K562 (cell line): ENCODE measurements around the gene CPXCR1. TPM values are rescaled to one million over a fixed set of nuclear protein-coding genes. Genes with fewer than 3 reads are reported as not detected.

ENCODE experiments used
- ATAC-seq: fragments of 200-7000 bp; cut with Tn5 transposase; 3 replicates; pipeline ENCODE4 v1.9.1; 2020; ENCODE audit warnings: moderate library complexity
- BruUV-seq: library from RNA; stranded (reverse); fragments of 400-500 nt; replicated peaks from 2 replicates; lab custom pipeline; 2021; lab: Mats Ljungman, UMichigan
- CTCF ChIA-PET: fragments of 300-600 bp; formaldehyde crosslinking; extraction: SDS; loops from one replicate; lab custom pipeline; 2021; ENCODE audit warnings: low intra/inter-chr PET ratio; lab: Yijun Ruan, JAX
- POLR2A ChIA-PET: fragments of 300-600, 350-650 bp; sonication (Branson Sonifier 250); formaldehyde crosslinking; extraction: SDS; loops from one replicate; lab custom pipeline; 2021; ENCODE audit warnings: antibody characterized with exemption, inconsistent platforms; lab: Yijun Ruan, JAX
- DNase-seq, 4 experiments: peaks; one replicate each; pipeline versions ENCODE4 v3.0.0 to v3.0.0-alpha.2; 2011 to 2018; ENCODE audit warnings: low spot score in 3 of 4, mixed read lengths in 3 of 4; ENCODE audit errors: extremely low read depth in 1 of 4
- FAIRE-seq: peaks from 2 replicates; lab custom pipeline; 2011; peaks lifted over from hg19 to GRCh38; lab: Jason Lieb, UNC
- H2AFZ ChIP-seq: 2 replicates; pipeline ENCODE4 v1.6.0; 2011; ENCODE audit warnings: low read depth, low read length, control low read depth, inconsistent platforms
- H3K27ac ChIP-seq: fragments of 200-600 bp; 3 replicates; pipeline ENCODE4 v1.8.0; 2011; ENCODE audit warnings: low read depth, mild to moderate bottlenecking, control low read depth, inconsistent platforms, low read length, moderate library complexity, mixed read lengths; ENCODE audit errors: extremely low read depth
- H3K27me3 ChIP-seq, 2 experiments: fragments of 300-600 bp in 1 of 2; 2 replicates in 1 of 2; 3 replicates in 1 of 2; pipeline versions ENCODE4 v1.6.0 to v1.8.0; 2011; ENCODE audit warnings: inconsistent platforms in 2 of 2, low read length in 2 of 2, mild to moderate bottlenecking in 1 of 2, mixed read lengths in 1 of 2, moderate library complexity in 1 of 2; ENCODE audit not compliant: control insufficient read depth in 2 of 2, insufficient read depth in 2 of 2
- H3K36me3 ChIP-seq: fragments of 300-600 bp; 3 replicates; pipeline ENCODE4 v1.8.0; 2011; ENCODE audit warnings: mild to moderate bottlenecking, low read length, inconsistent platforms; ENCODE audit not compliant: control insufficient read depth, insufficient read depth
- H3K4me1 ChIP-seq, 2 experiments: fragments of 200-600 bp in 1 of 2; replicated peaks in 1 of 2; 2 replicates in 1 of 2; 3 replicates in 1 of 2; pipeline versions ENCODE4 v1.5.1 to v1.8.0; 2011; ENCODE audit warnings: inconsistent platforms in 2 of 2, low read length in 2 of 2, mild to moderate bottlenecking in 1 of 2, mixed read lengths in 1 of 2, moderate library complexity in 1 of 2; ENCODE audit not compliant: control insufficient read depth in 2 of 2, insufficient read depth in 2 of 2
- H3K4me2 ChIP-seq: 2 replicates; pipeline ENCODE4 v1.6.1; 2011; ENCODE audit warnings: low read length, control low read depth, inconsistent platforms, mixed read lengths; ENCODE audit not compliant: insufficient read depth
- H3K4me3 ChIP-seq: fragments of 200-600 bp; sonication (generic), shearing (Covaris generic); 2 replicates; pipeline ENCODE4 v1.5.1; 2016; ENCODE audit warnings: control low read depth, inconsistent platforms
- H3K79me2 ChIP-seq: fragments of 200-600 bp; 3 replicates; pipeline ENCODE4 v1.8.0; 2011; ENCODE audit warnings: low read length, inconsistent platforms; ENCODE audit not compliant: control insufficient read depth, insufficient read depth
- H3K9ac ChIP-seq, 2 experiments: 2 replicates each; pipeline versions ENCODE4 v1.6.0 to v1.6.1; 2011; ENCODE audit warnings: low read depth in 2 of 2, low read length in 2 of 2, control low read depth in 1 of 2, inconsistent platforms in 1 of 2, mild to moderate bottlenecking in 1 of 2, mixed read lengths in 1 of 2; ENCODE audit not compliant: insufficient read depth in 1 of 2
- H3K9me1 ChIP-seq: one replicate; pipeline ENCODE4 v1.6.0; 2011; ENCODE audit warnings: inconsistent platforms, mild to moderate bottlenecking, low read length, moderate library complexity; ENCODE audit not compliant: control insufficient read depth, insufficient read depth
- H3K9me3 ChIP-seq: replicated peaks from 2 replicates; pipeline ENCODE4 v1.5.1; 2011; ENCODE audit warnings: low read depth, low read length, inconsistent platforms; ENCODE audit not compliant: control insufficient read depth, insufficient read depth
- H4K20me1 ChIP-seq: replicated peaks from 2 replicates; pipeline ENCODE4 v1.6.1; 2011; ENCODE audit warnings: low read length, inconsistent platforms, mixed read lengths; ENCODE audit not compliant: control insufficient read depth, insufficient read depth
- CC2D1A ChIP-seq: fragments of 450-650 bp; IDR thresholded peaks from 2 replicates; pipeline ENCODE4 v1.6.1; 2017; ENCODE audit warnings: mild to moderate bottlenecking
- DNMT1 ChIP-seq: fragments of 450-650 bp; IDR thresholded peaks from 2 replicates; pipeline ENCODE4 v1.6.1; 2016; ENCODE audit warnings: antibody characterized with exemption, mild to moderate bottlenecking
- E2F8 ChIP-seq: fragments of 450-650 bp; IDR thresholded peaks from 2 replicates; pipeline ENCODE4 v1.7.1; 2018; ENCODE audit warnings: mild to moderate bottlenecking, low read depth; ENCODE audit not compliant: partially characterized antibody
- EZH2 ChIP-seq: IDR thresholded peaks from 2 replicates; pipeline ENCODE4 v1.6.1; 2012; ENCODE audit warnings: low read depth, mild to moderate bottlenecking, inconsistent platforms, low read length, borderline replicate concordance
- MEF2A ChIP-seq: IDR thresholded peaks from 2 replicates; pipeline ENCODE4 v1.6.1; 2011; ENCODE audit warnings: low read depth, mild to moderate bottlenecking, low read length, moderate library complexity; ENCODE audit not compliant: control insufficient read depth
- MTA3 ChIP-seq: fragments of 450-650 bp; formaldehyde crosslinking; IDR thresholded peaks from 2 replicates; pipeline ENCODE4 v1.6.1; 2017; ENCODE audit warnings: mild to moderate bottlenecking, borderline replicate concordance
- PHB2 ChIP-seq: fragments of 450-650 bp; IDR thresholded peaks from 2 replicates; pipeline ENCODE4 v1.6.1; 2017; ENCODE audit warnings: low read depth
- TARDBP ChIP-seq: fragments of 450-650 bp; IDR thresholded peaks from 2 replicates; pipeline ENCODE4 v1.6.1; 2016
- ZBTB2 ChIP-seq: fragments of 450-650 bp; IDR thresholded peaks from 2 replicates; pipeline ENCODE4 v1.6.1; 2016; ENCODE audit warnings: antibody characterized with exemption
- ZBTB8A ChIP-seq: fragments of 450-650 bp; IDR thresholded peaks from 2 replicates; pipeline ENCODE4 v1.6.1; 2018; ENCODE audit warnings: mild to moderate bottlenecking, moderate library complexity; ENCODE audit not compliant: partially characterized antibody
- ZNF316 ChIP-seq: fragments of 450-650 bp; IDR thresholded peaks from 2 replicates; pipeline ENCODE4 v1.6.1; 2016
- ZNF445 ChIP-seq: fragments of 250-450 bp; sonication (Bioruptor Pico); IDR thresholded peaks from 2 replicates; pipeline ENCODE4 v1.4.0; 2020; ENCODE audit warnings: low read depth, mild to moderate bottlenecking, moderate library complexity
- WGBS: fragments of 100-300 bp; shearing (Covaris generic); methylation state at CpG from one replicate; pipeline ENCODE4 v1.1.6; 2016; ENCODE audit warnings: low coverage, mixed read lengths; ENCODE audit not compliant: insufficient coverage; ENCODE audit errors: missing lambda C conversion rate; 5-methylcytosine and 5-hydroxymethylcytosine counted together
- in situ Hi-C: fragments of 300-500 bp; cut with MboI; formaldehyde crosslinking; loops from 4 replicates; pipeline ENCODE4 v1.15.0; 2018; ENCODE audit warnings: inconsistent platforms, mixed read lengths
- intact Hi-C: fragments of 100-400 bp; cut with micrococcal nuclease; formaldehyde crosslinking; loops from 2 replicates; pipeline ENCODE4 v1.14.2; 2022
- polyA plus RNA-seq, 8 experiments: library from polyadenylated mRNA; depleted of rRNA in 4 of 8; stranded (reverse) in 5 of 8; unstranded in 3 of 8; fragments of >200 nt; fragmentation: Nextera tagmentation in 2 of 8; fragmentation: Illumina TruSeq in 1 of 8; extraction: Ambion mirVana in 2 of 8; extraction: Trizol in 1 of 8; gene quantifications; 2 replicates each; pipeline versions ENCODE4 v1.2.1 to v1.2.3, GENCODE V29; 2011 to 2014; ENCODE audit warnings: inconsistent platforms in 1 of 8, missing spikeins in 1 of 8
- total RNA-seq, 7 experiments: library from RNA; depleted of rRNA in 6 of 7; stranded (reverse); fragments of >200 nt in 6 of 7; fragmentation: Illumina TruSeq in 2 of 7; extraction: Trizol in 2 of 7; gene quantifications; 2 replicates each; pipeline versions ENCODE4 v1.2.1 to v1.2.3, GENCODE V29; 2011 to 2021; ENCODE audit warnings: low replicate concordance in 1 of 7
- TF ChIP-seq, protein P1 (sequence below): sonication (generic); formaldehyde crosslinking; IDR thresholded peaks from 2 replicates; pipeline ENCODE4 v1.8.0; 2022; ENCODE audit warnings: mild to moderate bottlenecking, low read depth, missing genetic modification reagents
- TF ChIP-seq, protein P2 (sequence below): fragments of 250-450 bp; sonication (Bioruptor Pico); IDR thresholded peaks from 2 replicates; pipeline ENCODE4 v1.4.0; 2020; ENCODE audit warnings: mild to moderate bottlenecking, moderate library complexity, borderline replicate concordance
- TF ChIP-seq, protein P3 (sequence below): fragments of 450-650 bp; IDR thresholded peaks from 2 replicates; pipeline ENCODE4 v1.6.1; 2014; ENCODE audit warnings: low read depth, mild to moderate bottlenecking, moderate library complexity, borderline replicate concordance

CPXCR1 gene
- total and polyA plus RNA-seq, 9 of the 15 experiments (the other 6 are each of a cell fraction or from before 2014, with no cell fraction given): not detected

- no peak overlapping the region for H3K27ac ChIP-seq
- no peaks in the 10 kb centered on the region for H3K36me3 ChIP-seq
- no peaks in the 10 kb centered on the region for H3K9me1 ChIP-seq
- no peaks in the 10 kb centered on the region for H3K27me3 ChIP-seq
- 0% methylated on average over 4 of the region's 4 CpGs for WGBS
- intact Hi-C loops: no loop called here
- POLR2A ChIA-PET: no interaction called here
- ATAC-seq (no peak), FAIRE-seq (no peak), DNase-seq (no peak)
- CTCF ChIA-PET: no interaction called here
- no peaks in the 10 kb centered on the region for H3K4me1 ChIP-seq
- no peaks in the 10 kb centered on the region for H3K79me2 ChIP-seq
- BruUV-seq: no TSS peak
- no peak overlapping the region for H3K4me2 ChIP-seq
- H3K9ac ChIP-seq: no peak overlapping the region
- H4K20me1 ChIP-seq: no peaks in the 10 kb centered on the region
- in situ Hi-C loops: no loop called here
- H3K4me3 ChIP-seq: no peak overlapping the region
- H3K9me3 ChIP-seq: no peaks in the 10 kb centered on the region
- no peak overlapping the region for H2AFZ ChIP-seq
- TF ChIP-seq CC2D1A: no peak
- TF ChIP-seq MEF2A: no peak
- TF ChIP-seq E2F8: no peak
- no peak for TF ChIP-seq ZNF445 (CRISPR knock-in tag)
- TF ChIP-seq EZH2: no peak
- TF ChIP-seq, protein P1, sequence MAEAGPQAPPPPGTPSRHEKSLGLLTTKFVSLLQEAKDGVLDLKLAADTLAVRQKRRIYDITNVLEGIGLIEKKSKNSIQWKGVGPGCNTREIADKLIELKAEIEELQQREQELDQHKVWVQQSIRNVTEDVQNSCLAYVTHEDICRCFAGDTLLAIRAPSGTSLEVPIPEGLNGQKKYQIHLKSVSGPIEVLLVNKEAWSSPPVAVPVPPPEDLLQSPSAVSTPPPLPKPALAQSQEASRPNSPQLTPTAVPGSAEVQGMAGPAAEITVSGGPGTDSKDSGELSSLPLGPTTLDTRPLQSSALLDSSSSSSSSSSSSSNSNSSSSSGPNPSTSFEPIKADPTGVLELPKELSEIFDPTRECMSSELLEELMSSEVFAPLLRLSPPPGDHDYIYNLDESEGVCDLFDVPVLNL (CRISPR knock-in tag): no peak
- TF ChIP-seq, protein P2, sequence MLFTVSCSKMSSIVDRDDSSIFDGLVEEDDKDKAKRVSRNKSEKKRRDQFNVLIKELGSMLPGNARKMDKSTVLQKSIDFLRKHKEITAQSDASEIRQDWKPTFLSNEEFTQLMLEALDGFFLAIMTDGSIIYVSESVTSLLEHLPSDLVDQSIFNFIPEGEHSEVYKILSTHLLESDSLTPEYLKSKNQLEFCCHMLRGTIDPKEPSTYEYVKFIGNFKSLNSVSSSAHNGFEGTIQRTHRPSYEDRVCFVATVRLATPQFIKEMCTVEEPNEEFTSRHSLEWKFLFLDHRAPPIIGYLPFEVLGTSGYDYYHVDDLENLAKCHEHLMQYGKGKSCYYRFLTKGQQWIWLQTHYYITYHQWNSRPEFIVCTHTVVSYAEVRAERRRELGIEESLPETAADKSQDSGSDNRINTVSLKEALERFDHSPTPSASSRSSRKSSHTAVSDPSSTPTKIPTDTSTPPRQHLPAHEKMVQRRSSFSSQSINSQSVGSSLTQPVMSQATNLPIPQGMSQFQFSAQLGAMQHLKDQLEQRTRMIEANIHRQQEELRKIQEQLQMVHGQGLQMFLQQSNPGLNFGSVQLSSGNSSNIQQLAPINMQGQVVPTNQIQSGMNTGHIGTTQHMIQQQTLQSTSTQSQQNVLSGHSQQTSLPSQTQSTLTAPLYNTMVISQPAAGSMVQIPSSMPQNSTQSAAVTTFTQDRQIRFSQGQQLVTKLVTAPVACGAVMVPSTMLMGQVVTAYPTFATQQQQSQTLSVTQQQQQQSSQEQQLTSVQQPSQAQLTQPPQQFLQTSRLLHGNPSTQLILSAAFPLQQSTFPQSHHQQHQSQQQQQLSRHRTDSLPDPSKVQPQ (CRISPR knock-in tag): no peak
- no peak for TF ChIP-seq PHB2
- TF ChIP-seq ZBTB8A: no peak
- TF ChIP-seq TARDBP: no peak
- TF ChIP-seq ZNF316: no peak
- TF ChIP-seq, protein P3, sequence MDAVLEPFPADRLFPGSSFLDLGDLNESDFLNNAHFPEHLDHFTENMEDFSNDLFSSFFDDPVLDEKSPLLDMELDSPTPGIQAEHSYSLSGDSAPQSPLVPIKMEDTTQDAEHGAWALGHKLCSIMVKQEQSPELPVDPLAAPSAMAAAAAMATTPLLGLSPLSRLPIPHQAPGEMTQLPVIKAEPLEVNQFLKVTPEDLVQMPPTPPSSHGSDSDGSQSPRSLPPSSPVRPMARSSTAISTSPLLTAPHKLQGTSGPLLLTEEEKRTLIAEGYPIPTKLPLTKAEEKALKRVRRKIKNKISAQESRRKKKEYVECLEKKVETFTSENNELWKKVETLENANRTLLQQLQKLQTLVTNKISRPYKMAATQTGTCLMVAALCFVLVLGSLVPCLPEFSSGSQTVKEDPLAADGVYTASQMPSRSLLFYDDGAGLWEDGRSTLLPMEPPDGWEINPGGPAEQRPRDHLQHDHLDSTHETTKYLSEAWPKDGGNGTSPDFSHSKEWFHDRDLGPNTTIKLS: no peak
- TF ChIP-seq DNMT1: no peak
- TF ChIP-seq MTA3: no peak
- no peak for TF ChIP-seq ZBTB2
Observed at GRCh38 chrX:88789825-88790224, 42.8 kb downstream of the CPXCR1 start.
